T-helper 17 cell (primary cell): ENCODE data around the gene EMD. TPM values are rescaled to one million over a fixed set of nuclear protein-coding genes. Genes with fewer than 3 reads are reported as not detected.
"Not testable (repeated sequence)": the region's sequence is repeated elsewhere in the genome, so short reads cannot be mapped to it uniquely, and the experiment has no call there.

Source experiments
- ATAC-seq: fragments of 150-1000 bp; cut with Tn5 transposase; 2 replicates; pipeline ENCODE4 v1.10.0; 2021; ENCODE audit warnings: mild to moderate bottlenecking, moderate library complexity
- DNase-seq, 3 donors: peaks; one replicate each; pipeline versions ENCODE4 v3.0.0 to v3.0.0-alpha.2; 2020 to 2021
- H3K9me3 ChIP-seq: one replicate; pipeline ENCODE4 v1.7.0; 2013; ENCODE audit warnings: low read length, mild to moderate bottlenecking; ENCODE audit not compliant: control insufficient read depth, poor library complexity, severe bottlenecking
- H3K27ac Mint-ChIP-seq: one replicate; pipeline ENCODE4 v1.8.0; 2022; ENCODE audit warnings: mild to moderate bottlenecking, moderate library complexity, mixed read lengths
- H3K27me3 Mint-ChIP-seq: one replicate; pipeline ENCODE4 v1.8.0; 2022; ENCODE audit warnings: mixed read lengths
- H3K36me3 Mint-ChIP-seq: one replicate; pipeline ENCODE4 v1.8.0; 2022; ENCODE audit warnings: low read depth, mixed read lengths
- H3K4me1 Mint-ChIP-seq: one replicate; pipeline ENCODE4 v1.8.0; 2022; ENCODE audit warnings: mild to moderate bottlenecking, mixed read lengths
- H3K4me3 Mint-ChIP-seq: one replicate; pipeline ENCODE4 v1.8.0; 2022; ENCODE audit warnings: mild to moderate bottlenecking, moderate library complexity, mixed read lengths
- total RNA-seq, 4 donors: library from RNA in 2 of 4; stranded (reverse) in 2 of 4; gene quantifications; one replicate each; pipeline ENCODE4 v1.2.3 and lab custom pipeline; 2022 to 2026

Gene EMD
- 100 to 1,000 TPM; 121 to 132 TPM for total RNA-seq
- total RNA-seq (lab: John Stamatoyannopoulos, UW): 57.1 to 90.4 reads per million in 2 donors

- Mint-ChIP-seq H3K4me1 (peaks cover 8% of the 10 kb centered on the region), H3K4me3 (peak within 1 kb of the TSS; percentile 84), H3K27ac (peak within 1 kb of the TSS; percentile 85), H3K27me3 (no peaks in the 10 kb centered on the region), H3K36me3 (no peaks in the 10 kb centered on the region)
- peak; percentile 83 for ATAC-seq
- peak; percentile 90 to 95 (median 91) for DNase-seq
- H3K9me3 ChIP-seq: no peaks in the 10 kb centered on the region
These were observed at the start of gene EMD for GRCh38 chrX:154378799-154379568. TSS of gene EMD (plus strand) at chrX:154379295. CDS start at chrX:154379485, 190 bp downstream.

DNA sequence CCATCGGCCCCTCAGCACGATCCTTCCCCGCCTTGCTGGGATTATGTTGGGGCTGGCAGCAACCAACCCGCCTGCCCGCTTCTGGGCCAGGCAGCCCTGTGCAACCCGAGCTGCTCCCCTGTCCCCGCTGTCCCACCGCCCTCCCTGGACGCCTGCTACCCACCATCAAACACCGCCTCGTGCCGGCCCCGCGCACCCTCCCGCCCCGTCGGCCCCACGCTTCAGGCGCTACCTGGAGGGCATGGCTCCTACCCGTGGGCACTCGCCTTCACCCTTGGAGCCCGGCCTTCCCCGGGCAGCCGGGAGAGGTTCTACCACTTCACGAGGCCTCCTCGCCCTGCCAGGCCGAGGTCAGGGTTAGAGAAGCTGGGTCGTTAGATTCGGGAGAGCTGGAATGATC lies 46.5 kb upstream of the EMD start:
- ATAC-seq (no peak), DNase-seq (no peak)
- Mint-ChIP-seq H3K36me3 (no peaks in the 10 kb centered on the region), H3K27ac (no peak overlapping the region), H3K27me3 (no peaks in the 10 kb centered on the region), H3K4me3 (no peak overlapping the region), H3K4me1 (peaks cover 16% of the 10 kb centered on the region)
- H3K9me3 ChIP-seq: no peaks in the 10 kb centered on the region

- Mint-ChIP-seq H3K27me3 (no peaks in the 10 kb centered on the region), H3K4me3 (no peak overlapping the region), H3K4me1 (peaks cover 12% of the 10 kb centered on the region), H3K36me3 (no peaks in the 10 kb centered on the region), H3K27ac (no peak overlapping the region)
- DNase-seq (no peak), ATAC-seq (no peak)
- H3K9me3 ChIP-seq: no peaks in the 10 kb centered on the region
These were observed 46.0 kb upstream of the EMD start for GRCh38 chrX:154333116-154333515.

DNA sequence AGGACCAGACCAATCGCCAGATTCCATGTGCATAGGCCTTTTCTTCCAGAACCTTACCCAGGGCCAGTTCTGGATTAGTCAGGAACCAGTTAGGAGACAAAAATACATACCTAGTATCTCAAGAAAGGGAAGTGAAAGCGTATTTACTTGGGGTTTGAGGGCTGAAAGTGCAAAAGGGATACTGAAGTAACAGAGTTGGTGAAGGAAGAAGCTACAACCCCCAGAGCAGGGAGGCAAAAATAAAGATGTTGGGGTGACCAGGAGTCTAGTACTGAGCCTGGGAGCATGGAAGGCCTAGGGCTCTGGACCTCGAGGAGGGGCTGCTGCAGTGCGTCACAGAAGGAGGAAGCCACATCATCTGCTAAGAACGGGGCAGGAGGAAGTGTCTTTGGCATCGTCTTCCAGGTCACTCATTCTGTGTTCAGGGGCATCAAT lies 45.2 kb upstream of the EMD start:
- ATAC-seq (peak; percentile 49), DNase-seq (no peak)
- Mint-ChIP-seq H3K4me1 (peaks cover 10% of the 10 kb centered on the region), H3K4me3 (peak overlapping the region; percentile 67), H3K36me3 (no peaks in the 10 kb centered on the region), H3K27ac (peak overlapping the region; percentile 86), H3K27me3 (no peaks in the 10 kb centered on the region)
- H3K9me3 ChIP-seq: no peaks in the 10 kb centered on the region

GRCh38 chrX:154334496-154334895 lies 44.6 kb upstream of the EMD start:
- Mint-ChIP-seq H3K27me3 (no peaks in the 10 kb centered on the region), H3K36me3 (no peaks in the 10 kb centered on the region), H3K4me1 (peaks cover 10% of the 10 kb centered on the region), H3K27ac (peak overlapping the region; percentile 86), H3K4me3 (no peak overlapping the region)
- ATAC-seq (no peak), DNase-seq (no peak)
- H3K9me3 ChIP-seq: no peaks in the 10 kb centered on the region

DNA sequence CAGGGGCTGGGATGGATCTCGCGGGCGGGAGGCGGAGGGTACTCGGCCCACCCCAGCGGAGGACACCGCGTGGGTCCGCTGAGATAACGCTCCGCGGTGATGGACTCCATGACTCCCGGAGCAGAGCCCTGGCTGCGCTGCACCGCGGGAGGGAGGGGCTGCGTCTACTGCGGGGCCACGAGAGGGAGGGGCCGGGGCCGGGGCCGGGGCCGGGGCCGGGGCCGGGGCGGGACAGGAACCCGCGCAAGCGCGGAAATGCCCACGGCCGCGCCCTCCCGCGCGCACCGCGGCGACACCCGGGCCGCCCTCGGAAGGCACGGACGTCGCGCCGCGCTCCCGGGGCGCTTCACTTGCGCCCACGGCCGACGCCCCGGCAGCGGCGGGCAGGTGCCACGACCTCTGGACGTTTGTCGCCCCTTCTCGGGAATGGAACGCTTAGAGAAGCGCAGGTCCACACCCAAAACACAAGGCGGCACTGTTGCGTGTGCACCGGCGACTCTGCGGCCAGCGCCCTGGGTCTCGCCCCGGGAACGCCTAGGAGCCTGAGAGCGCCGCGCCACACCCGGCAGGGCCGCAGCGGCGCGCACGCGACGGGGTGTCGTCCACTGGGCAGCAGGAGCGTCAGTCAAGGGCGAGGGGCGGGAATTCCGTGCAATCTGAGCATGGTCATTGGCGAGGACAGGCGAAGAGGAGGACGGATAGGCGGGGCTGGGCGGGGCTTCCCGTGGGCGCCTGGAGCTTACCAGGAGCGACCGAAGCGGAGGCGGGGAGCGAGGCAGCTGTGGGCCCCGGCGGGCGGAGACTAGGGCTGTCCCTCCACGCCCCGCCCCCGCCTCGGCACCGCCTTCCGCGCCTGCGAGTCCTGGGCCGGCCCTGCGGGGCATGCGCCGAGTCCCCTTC lies 37.4 kb upstream of the EMD start:
- ATAC-seq: peak; percentile 73
- H3K27ac Mint-ChIP-seq, H3K4me1 Mint-ChIP-seq, DNase-seq, H3K4me3 Mint-ChIP-seq, H3K36me3 Mint-ChIP-seq, H3K27me3 Mint-ChIP-seq, H3K9me3 ChIP-seq: not testable (repeated sequence)

- ATAC-seq: peak; percentile 8
- DNase-seq, H3K9me3 ChIP-seq, H3K27me3 Mint-ChIP-seq, H3K27ac Mint-ChIP-seq, H3K4me1 Mint-ChIP-seq, H3K36me3 Mint-ChIP-seq, H3K4me3 Mint-ChIP-seq: not testable (repeated sequence)
These were observed 36.0 kb upstream of the EMD start for GRCh38 chrX:154343063-154343462.

DNA sequence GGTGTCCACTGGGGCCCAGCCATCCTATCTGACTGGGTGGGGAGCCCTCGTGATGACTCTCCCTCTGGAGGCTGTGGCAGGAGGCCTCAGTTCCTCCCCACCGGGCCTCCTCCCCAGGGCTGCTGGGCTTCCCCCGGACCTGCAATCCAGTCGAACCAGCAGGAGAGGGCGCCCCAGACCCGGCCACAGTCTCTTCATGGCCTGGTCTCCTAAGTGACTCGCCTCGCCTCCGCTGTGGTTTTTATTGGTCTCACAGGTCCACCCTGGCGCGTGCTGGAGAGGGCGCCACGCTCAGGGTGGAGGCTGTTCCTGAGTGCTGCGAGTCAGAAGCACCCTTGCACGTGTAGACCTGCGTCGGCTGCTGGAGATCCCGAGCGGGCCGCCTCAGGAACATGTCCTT lies 35.5 kb upstream of the EMD start:
- H3K9me3 ChIP-seq, DNase-seq, H3K36me3 Mint-ChIP-seq, H3K27me3 Mint-ChIP-seq, H3K4me3 Mint-ChIP-seq, H3K27ac Mint-ChIP-seq: not testable (repeated sequence)
- ATAC-seq: peak; percentile 30
- peaks cover 11% of the 10 kb centered on the region for H3K4me1 Mint-ChIP-seq

DNA sequence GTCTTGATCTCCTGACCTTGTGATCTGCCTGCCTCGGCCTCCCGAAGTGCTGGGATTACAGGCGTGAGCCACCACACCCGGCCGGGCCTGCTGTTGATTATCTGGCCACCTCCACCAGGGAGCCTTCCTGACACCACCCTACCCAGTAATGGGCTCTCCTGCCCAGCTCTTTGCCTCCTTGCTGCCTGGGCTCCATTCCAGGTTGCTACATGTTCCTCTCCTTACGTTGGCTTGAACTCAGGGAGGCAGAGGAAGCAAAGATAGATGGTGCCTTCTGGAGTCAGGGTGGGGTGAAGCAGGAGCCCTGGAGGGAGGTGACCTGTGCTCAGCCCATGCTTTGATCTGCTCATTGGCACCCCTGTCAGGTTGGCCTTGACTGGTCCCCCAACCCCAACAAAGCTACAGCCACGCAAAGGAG lies 31.0 kb upstream of the EMD start:
- Mint-ChIP-seq H3K27me3 (no peaks in the 10 kb centered on the region), H3K27ac (peak overlapping the region; percentile 97), H3K36me3 (no peaks in the 10 kb centered on the region), H3K4me3 (peak overlapping the region; percentile 50), H3K4me1 (peaks cover 16% of the 10 kb centered on the region)
- H3K9me3 ChIP-seq: no peaks in the 10 kb centered on the region
- ATAC-seq (no peak), DNase-seq (no peak)

GRCh38 chrX:154348646-154349358 lies 30.3 kb upstream of the EMD start:
- Mint-ChIP-seq H3K27ac (peak overlapping the region; percentile 97), H3K36me3 (no peaks in the 10 kb centered on the region), H3K27me3 (no peaks in the 10 kb centered on the region), H3K4me3 (peak overlapping the region; percentile 50), H3K4me1 (peaks cover 21% of the 10 kb centered on the region)
- ATAC-seq: no peak
- no peaks in the 10 kb centered on the region for H3K9me3 ChIP-seq
- no peak for DNase-seq

- H3K9me3 ChIP-seq: no peaks in the 10 kb centered on the region
- ATAC-seq (no peak), DNase-seq (no peak)
- Mint-ChIP-seq H3K4me3 (peak overlapping the region; percentile 15), H3K27me3 (no peaks in the 10 kb centered on the region), H3K27ac (peak overlapping the region; percentile 84), H3K36me3 (no peaks in the 10 kb centered on the region), H3K4me1 (peaks cover 21% of the 10 kb centered on the region)
These were observed 29.6 kb upstream of the EMD start for GRCh38 chrX:154349359-154349935.

DNA sequence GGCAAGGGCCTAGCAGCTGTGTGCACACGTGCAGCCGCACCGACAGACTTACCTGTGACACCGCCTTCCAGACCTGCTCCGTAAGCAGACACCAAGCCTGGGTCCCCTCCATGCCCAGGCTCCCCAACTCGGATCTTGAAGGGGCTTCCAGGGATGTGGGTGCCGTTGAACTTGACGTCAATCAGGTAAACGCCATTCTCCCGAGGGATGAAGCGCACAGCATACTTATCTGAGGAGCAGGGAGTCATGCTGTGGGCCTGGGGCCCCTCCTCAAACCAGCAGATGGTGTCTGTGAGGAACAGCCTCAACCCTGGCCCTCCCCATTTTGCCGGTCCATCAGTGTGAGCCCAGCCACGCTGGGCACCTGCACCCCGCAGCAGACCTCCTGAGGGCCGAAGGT lies 29.1 kb upstream of the EMD start:
- ATAC-seq: no peak
- H3K4me3 Mint-ChIP-seq: peak overlapping the region; percentile 5
- H3K36me3 Mint-ChIP-seq: no peaks in the 10 kb centered on the region
- no peaks in the 10 kb centered on the region for H3K27me3 Mint-ChIP-seq
- H3K27ac Mint-ChIP-seq: peak overlapping the region; percentile 84
- peak in 1 of 3 donors; percentile 5 for DNase-seq
- H3K9me3 ChIP-seq: no peaks in the 10 kb centered on the region
- peaks cover 21% of the 10 kb centered on the region for H3K4me1 Mint-ChIP-seq
